GM12892 (cell line): ENCODE results near the gene SUGCT.

Experiments used
- POLR2A ChIP-seq: IDR thresholded peaks from 2 replicates; pipeline ENCODE4 v1.6.1; 2011; ENCODE audit warnings: low read depth, low read length, control low read depth
- POLR2AphosphoS5 ChIP-seq: IDR thresholded peaks from 2 replicates; pipeline ENCODE4 v1.6.1; 2011; ENCODE audit warnings: low read depth, low read length, control low read depth
- TAF1 ChIP-seq: IDR thresholded peaks from 2 replicates; pipeline ENCODE4 v1.6.1; 2011; ENCODE audit warnings: low read depth, mild to moderate bottlenecking, control low read depth, low read length, borderline replicate concordance

- TF ChIP-seq POLR2A (no peak), TAF1 (no peak), POLR2AphosphoS5 (no peak)
Measured at GRCh38 chr7:40097728-40098127, 37.1 kb upstream of the SUGCT start.
